Immature natural killer cell (primary cell): ENCODE measurements around the gene ZC3H18. TPM values are rescaled to one million over a fixed set of nuclear protein-coding genes. Genes with fewer than 3 reads are reported as not detected.

ENCODE experiments used
- DNase-seq, 3 donors: peaks; one replicate each; pipeline ENCODE4 v3.0.0; 2022; ENCODE audit warnings: mixed read lengths in 1 of 3
- H3K27ac Mint-ChIP-seq, 6 donors: one replicate each; pipeline ENCODE4 v1.8.0; 2020; ENCODE audit warnings: mixed read lengths in 6 of 6, mild to moderate bottlenecking in 5 of 6, inconsistent platforms in 4 of 6, moderate library complexity in 3 of 6
- H3K27me3 Mint-ChIP-seq, 3 donors: one replicate each; pipeline ENCODE4 v1.8.0; 2020 to 2021; ENCODE audit warnings: low read depth in 3 of 3, mild to moderate bottlenecking in 3 of 3, mixed read lengths in 3 of 3, moderate library complexity in 3 of 3, inconsistent platforms in 1 of 3
- H3K36me3 Mint-ChIP-seq, 3 donors: one replicate each; pipeline ENCODE4 v1.8.0; 2020; ENCODE audit warnings: mixed read lengths in 3 of 3, inconsistent platforms in 2 of 3, mild to moderate bottlenecking in 2 of 3
- H3K4me1 Mint-ChIP-seq, 2 donors: one replicate each; pipeline ENCODE4 v1.8.0; 2020; ENCODE audit warnings: inconsistent platforms in 2 of 2, mild to moderate bottlenecking in 2 of 2, mixed read lengths in 2 of 2, moderate library complexity in 1 of 2
- H3K4me3 Mint-ChIP-seq, 5 donors: one replicate each; pipeline ENCODE4 v1.8.0; 2020; ENCODE audit warnings: mild to moderate bottlenecking in 5 of 5, mixed read lengths in 5 of 5, inconsistent platforms in 3 of 5, moderate library complexity in 3 of 5
- H3K9me3 Mint-ChIP-seq, 6 donors: one replicate each; pipeline ENCODE4 v1.8.0; 2020; ENCODE audit warnings: mild to moderate bottlenecking in 6 of 6, mixed read lengths in 6 of 6, inconsistent platforms in 4 of 6, moderate library complexity in 3 of 6
- polyA plus RNA-seq, 3 donors: library from polyadenylated mRNA; unstranded; fragments of 300-500 nt; fragmentation: Illumina TruSeq; gene quantifications; one replicate each; pipeline ENCODE4 v1.2.3, GENCODE V29; 2021

ZC3H18 gene
- polyA plus RNA-seq, 3 donors from 2014 or later, result 1.0 to 29.0 (median 8.7) TPM

GRCh38 chr16:88631920-88632586 lies 61.9 kb downstream of the ZC3H18 start:
- no peak for DNase-seq
- H3K4me3 Mint-ChIP-seq, result peak overlapping the region in 3 of 5 donors; percentile 42 to 49 (median 46)
- peak overlapping the region; percentile 55 to 97 (median 90) for H3K27ac Mint-ChIP-seq
- H3K9me3 Mint-ChIP-seq, result peaks cover 0 to 1% (median under 1%) of the 10 kb centered on the region in 6 donors
- peaks cover under 1 to 12% (median 4%) of the 10 kb centered on the region in 3 donors for H3K36me3 Mint-ChIP-seq
- peaks cover 16 to 26% (median 16%) of the 10 kb centered on the region in 3 donors for H3K27me3 Mint-ChIP-seq
- H3K4me1 Mint-ChIP-seq, result peaks cover 16 to 18% of the 10 kb centered on the region in 2 donors

- peaks cover 21 to 31% (median 21%) of the 10 kb centered on the region in 3 donors for H3K27me3 Mint-ChIP-seq
- peaks cover 0 to 6% (median 4%) of the 10 kb centered on the region in 6 donors for H3K9me3 Mint-ChIP-seq
- H3K27ac Mint-ChIP-seq, result peak overlapping the region; percentile 55 to 97 (median 89)
- no peak for DNase-seq
- peak overlapping the region in 2 of 5 donors; percentile 13 to 40 for H3K4me3 Mint-ChIP-seq
- peaks cover 4 to 10% (median 4%) of the 10 kb centered on the region in 3 donors for H3K36me3 Mint-ChIP-seq
- peaks cover 21 to 23% of the 10 kb centered on the region in 2 donors for H3K4me1 Mint-ChIP-seq
Measured at GRCh38 chr16:88632587-88632930, 62.4 kb downstream of the ZC3H18 start.

- peak in 1 of 3 donors; percentile 80 for DNase-seq
- Mint-ChIP-seq H3K9me3 (peaks cover 0 to 8% (median 6%) of the 10 kb centered on the region in 6 donors), H3K36me3 (peaks cover 4 to 7% (median 4%) of the 10 kb centered on the region in 3 donors), H3K27ac (peak overlapping the region; percentile 82 to 97 (median 92)), H3K4me1 (peaks cover 26 to 33% of the 10 kb centered on the region in 2 donors), H3K27me3 (peaks cover 26 to 41% (median 31%) of the 10 kb centered on the region in 3 donors), H3K4me3 (peak overlapping the region; percentile 75 to 83 (median 80))
Measured at GRCh38 chr16:88633684-88634140, 63.5 kb downstream of the ZC3H18 start.

GRCh38 chr16:88634141-88634993 lies 64.2 kb downstream of the ZC3H18 start:
- DNase-seq, result peak; percentile 79 to 82 (median 82)
- H3K9me3 Mint-ChIP-seq, result peaks cover 0 to 8% (median 6%) of the 10 kb centered on the region in 6 donors
- H3K27ac Mint-ChIP-seq, result peak overlapping the region; percentile 82 to 97 (median 92)
- peak overlapping the region; percentile 75 to 83 (median 80) for H3K4me3 Mint-ChIP-seq
- peaks cover 4 to 7% (median 4%) of the 10 kb centered on the region in 3 donors for H3K36me3 Mint-ChIP-seq
- peaks cover 26 to 36% of the 10 kb centered on the region in 2 donors for H3K4me1 Mint-ChIP-seq
- peaks cover 27 to 42% (median 32%) of the 10 kb centered on the region in 3 donors for H3K27me3 Mint-ChIP-seq

GRCh38 chr16:88634994-88635670 lies 64.9 kb downstream of the ZC3H18 start:
- no peak for DNase-seq
- Mint-ChIP-seq H3K4me3 (peak overlapping the region; percentile 74 to 83 (median 80)), H3K4me1 (peaks cover 29 to 41% of the 10 kb centered on the region in 2 donors), H3K27me3 (peaks cover 29 to 42% (median 32%) of the 10 kb centered on the region in 3 donors), H3K9me3 (peaks cover 0 to 8% (median 6%) of the 10 kb centered on the region in 6 donors), H3K27ac (peak overlapping the region; percentile 85 to 97 (median 92)), H3K36me3 (peaks cover 4 to 7% (median 4%) of the 10 kb centered on the region in 3 donors)

GRCh38 chr16:88635671-88636319 lies 65.6 kb downstream of the ZC3H18 start:
- Mint-ChIP-seq H3K4me1 (peaks cover 35 to 47% of the 10 kb centered on the region in 2 donors), H3K27ac (peak overlapping the region; percentile 85 to 97 (median 94))
- no peak for DNase-seq

GRCh38 chr16:88636488-88637265 lies 66.5 kb downstream of the ZC3H18 start:
- Mint-ChIP-seq H3K27ac (peak overlapping the region; percentile 92 to 99 (median 96)), H3K9me3 (peaks cover 0 to 8% (median 6%) of the 10 kb centered on the region in 6 donors), H3K27me3 (peaks cover 32 to 42% (median 37%) of the 10 kb centered on the region in 3 donors), H3K4me3 (peak overlapping the region; percentile 39 to 75 (median 68)), H3K36me3 (peaks cover 0 to 4% (median 0%) of the 10 kb centered on the region in 3 donors), H3K4me1 (peaks cover 35 to 52% of the 10 kb centered on the region in 2 donors)
- no peak for DNase-seq

More at GRCh38 chr16:88635671-88636319, 65.6 kb downstream of the ZC3H18 start:
- H3K4me3 Mint-ChIP-seq, result peak overlapping the region; percentile 38 to 83 (median 62)
- peaks cover 32 to 42% (median 35%) of the 10 kb centered on the region in 3 donors for H3K27me3 Mint-ChIP-seq
- H3K9me3 Mint-ChIP-seq, result peaks cover 0 to 8% (median 6%) of the 10 kb centered on the region in 6 donors
- peaks cover 4 to 7% (median 4%) of the 10 kb centered on the region in 3 donors for H3K36me3 Mint-ChIP-seq

- Mint-ChIP-seq H3K4me3 (peak within 1 kb of the TSS; percentile 39 to 75 (median 66)), H3K36me3 (peaks cover 0 to 5% (median 4%) of the 10 kb centered on the region in 3 donors), H3K27me3 (peaks cover 33 to 43% (median 36%) of the 10 kb centered on the region in 3 donors), H3K9me3 (peaks cover 0 to 8% (median 6%) of the 10 kb centered on the region in 6 donors), H3K4me1 (peaks cover 35 to 55% of the 10 kb centered on the region in 2 donors), H3K27ac (peak within 1 kb of the TSS; percentile 87 to 99 (median 96))
- DNase-seq, result no peak
Measured at GRCh38 chr16:88638323-88639230, 68.4 kb downstream of the ZC3H18 start, which contains the start of gene IL17C. IL17C (plus strand) TSS chr16:88638572; CDS start chr16:88638642, 70 bp downstream.

GRCh38 chr16:88639231-88640038 lies 69.2 kb downstream of the ZC3H18 start:
- Mint-ChIP-seq H3K4me1 (peaks cover 42 to 60% of the 10 kb centered on the region in 2 donors), H3K9me3 (peaks cover 0 to 8% (median 6%) of the 10 kb centered on the region in 6 donors), H3K27ac (peak overlapping the region in 4 of 6 donors; percentile 50 to 86 (median 63)), H3K4me3 (peak overlapping the region in 4 of 5 donors; percentile 24 to 60 (median 29)), H3K36me3 (peaks cover 4 to 11% (median 9%) of the 10 kb centered on the region in 3 donors), H3K27me3 (peaks cover 27 to 35% (median 33%) of the 10 kb centered on the region in 3 donors)
- DNase-seq, result no peak

GRCh38 chr16:88640039-88640495 lies 69.9 kb downstream of the ZC3H18 start:
- Mint-ChIP-seq H3K9me3 (peaks cover 0 to 8% (median 6%) of the 10 kb centered on the region in 6 donors), H3K4me3 (peak overlapping the region; percentile 15 to 60 (median 34))
- DNase-seq, result no peak

More at GRCh38 chr16:88640039-88640495, 69.9 kb downstream of the ZC3H18 start:
- H3K27me3 Mint-ChIP-seq, result peaks cover 30 to 37% (median 35%) of the 10 kb centered on the region in 3 donors
- peak overlapping the region in 5 of 6 donors; percentile 41 to 86 (median 61) for H3K27ac Mint-ChIP-seq
- H3K4me1 Mint-ChIP-seq, result peaks cover 48 to 63% of the 10 kb centered on the region in 2 donors
- peaks cover 4 to 17% (median 9%) of the 10 kb centered on the region in 3 donors for H3K36me3 Mint-ChIP-seq
